ENCODE data around the gene MORN1.

MORN1 gene

DNA sequence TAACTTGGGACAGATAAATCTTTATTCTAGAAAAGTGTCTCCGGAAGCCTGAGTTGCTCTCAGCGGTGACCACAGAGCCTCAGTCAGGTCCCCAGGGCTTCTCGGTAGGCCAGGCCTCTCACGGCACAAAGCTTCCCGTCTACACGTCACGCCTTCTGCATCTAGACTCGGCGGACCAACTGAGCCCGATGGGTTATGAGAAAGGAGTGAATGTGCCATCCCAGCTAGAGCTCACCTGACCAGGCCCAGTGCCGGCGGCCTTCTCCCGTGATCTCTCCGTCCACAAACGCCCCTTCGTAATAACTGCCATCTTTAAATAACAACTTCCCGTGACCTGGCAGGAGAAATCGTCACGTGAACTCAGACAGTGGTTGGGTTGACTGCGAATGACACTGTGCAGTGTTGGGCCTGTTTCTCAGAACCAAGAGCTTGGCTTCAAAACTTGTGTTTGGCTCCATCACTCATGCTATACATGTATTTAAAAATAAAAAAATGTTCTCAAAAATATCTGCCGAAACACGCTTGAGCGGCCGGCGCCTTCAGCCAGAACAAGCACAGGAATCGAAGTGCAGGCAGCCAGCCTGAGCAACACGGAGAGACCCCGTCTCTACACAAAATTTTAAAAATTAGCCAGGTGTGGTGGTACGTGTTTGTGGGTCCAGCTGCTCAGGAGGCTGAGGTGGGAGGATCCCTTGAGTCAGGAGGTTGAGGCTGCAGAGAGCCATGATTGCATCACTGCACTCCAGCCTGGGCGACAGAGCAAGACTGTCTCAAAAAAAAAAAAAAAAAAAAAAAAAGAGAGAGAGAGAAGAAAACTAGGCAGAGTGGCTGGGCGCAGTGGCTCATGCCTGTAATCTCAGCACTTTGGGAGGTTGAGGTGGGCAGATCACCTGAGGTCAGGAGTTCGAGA lies 3.1 kb downstream of the MORN1 start:
- in situ Hi-C loops (cut with MboI; ENCODE audit: low sequenced_read_pairs) = no loop called here

DNA sequence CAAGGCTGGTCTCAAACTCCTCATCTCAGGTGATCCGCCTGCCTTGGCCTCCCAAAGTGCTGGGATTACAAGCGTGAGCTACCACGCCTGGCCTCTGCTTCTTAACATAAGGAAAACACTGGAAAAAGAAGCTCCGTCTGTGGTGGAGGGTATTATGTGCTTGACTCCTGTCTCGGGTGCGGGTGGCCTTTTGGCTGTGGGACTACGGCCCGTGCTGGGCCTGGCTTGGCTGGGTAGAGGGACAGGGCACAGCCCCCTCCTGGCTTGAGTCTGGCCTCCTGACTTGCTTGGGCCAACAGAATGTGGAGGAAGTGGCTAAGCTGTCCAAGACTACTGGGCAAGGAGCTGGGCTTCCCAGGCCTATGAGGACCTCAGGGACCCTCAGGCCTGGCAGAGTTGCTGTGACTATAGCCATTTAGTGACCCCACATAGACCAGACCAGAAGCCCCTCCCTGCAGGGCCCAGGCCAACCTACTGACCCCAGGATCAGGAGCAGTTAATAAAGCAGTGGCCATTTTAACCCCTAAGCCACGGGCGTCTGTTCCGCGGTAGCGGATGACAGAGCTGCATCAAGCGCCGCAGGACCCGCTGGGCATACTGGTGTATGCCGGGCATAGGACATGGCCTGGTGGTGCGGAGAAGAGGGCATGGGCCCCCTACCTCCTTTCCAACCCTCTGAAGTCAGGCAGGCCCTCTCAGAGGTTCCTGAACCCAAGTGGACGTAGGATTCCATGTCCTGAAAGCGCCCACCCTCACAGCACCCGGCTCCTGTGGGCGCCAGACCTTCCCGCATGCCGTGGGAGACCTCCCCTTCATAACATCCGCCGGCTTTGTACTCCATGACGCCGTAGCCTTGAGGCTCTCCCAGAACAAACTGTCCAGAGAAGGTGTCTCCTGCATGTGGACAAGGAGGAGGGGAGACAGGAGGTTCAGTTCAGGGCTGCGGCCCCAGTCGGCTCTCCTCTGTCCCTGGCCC lies 4.4 kb downstream of the MORN1 start:
- in situ Hi-C loops (cut with MboI; ENCODE audit: low sequenced_read_pairs) = no loop called here

DNA sequence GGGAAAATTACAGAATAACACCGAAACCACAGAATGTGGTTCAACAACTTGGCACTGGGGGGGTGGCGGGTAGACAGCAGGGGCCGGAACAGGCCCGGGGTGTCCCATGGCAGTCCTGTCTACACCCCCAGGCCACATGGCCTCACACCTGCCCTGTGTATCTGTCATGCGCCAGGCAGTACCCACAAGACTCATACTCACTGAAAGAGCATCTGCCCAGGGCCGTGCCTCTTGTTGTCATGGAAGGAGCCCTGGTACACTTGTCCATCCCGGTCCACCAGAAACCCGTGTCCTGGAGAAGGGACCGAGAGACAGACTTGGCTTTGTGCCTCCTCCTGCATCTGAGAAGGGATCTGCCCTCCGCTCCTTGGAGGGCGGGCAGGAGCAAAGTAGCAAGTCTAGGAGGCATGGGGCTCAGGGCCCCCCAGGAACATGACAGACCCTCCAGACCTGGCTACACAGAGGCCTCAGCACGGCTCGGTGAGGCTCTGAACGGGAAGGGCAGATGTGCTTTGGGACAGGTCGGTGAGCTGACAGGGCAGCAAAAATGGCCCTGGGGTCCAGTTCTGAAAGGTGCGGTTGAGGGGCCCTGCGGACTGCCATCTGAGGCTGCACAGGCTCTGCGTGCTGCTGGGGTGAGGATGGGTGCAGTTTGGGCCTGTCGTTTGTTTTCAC lies 5.6 kb downstream of the MORN1 start:
- in situ Hi-C loops (cut with MboI; ENCODE audit: low sequenced_read_pairs) = no loop called here

DNA sequence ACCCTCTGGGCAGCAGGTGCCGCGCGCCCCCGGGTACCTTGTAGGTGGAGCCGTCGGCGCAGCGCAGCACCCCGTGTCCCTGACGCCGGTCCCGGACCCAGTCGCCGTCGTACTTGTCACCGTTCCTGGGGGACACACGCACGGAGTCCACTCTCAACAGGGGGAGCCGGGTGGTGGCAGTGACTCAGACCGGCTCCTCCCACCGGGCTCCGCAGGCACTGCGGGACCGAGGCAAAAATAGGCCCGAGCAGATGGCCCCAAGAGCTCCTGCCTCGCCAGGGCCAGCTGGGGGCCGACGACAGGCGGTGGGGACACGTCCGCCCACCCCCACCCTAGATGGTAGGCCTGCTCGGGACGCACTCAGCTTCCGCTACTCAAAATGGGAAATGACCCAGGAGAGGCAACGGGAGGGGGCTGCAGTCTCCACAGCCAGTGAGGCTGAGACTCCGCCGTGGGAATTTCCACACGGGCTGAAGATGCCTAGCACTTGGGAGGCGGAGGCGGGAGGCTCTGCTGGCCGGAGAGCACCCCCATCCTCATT lies 6.3 kb downstream of the MORN1 start:
- in situ Hi-C loops (cut with MboI; ENCODE audit: low sequenced_read_pairs) = no loop called here

DNA sequence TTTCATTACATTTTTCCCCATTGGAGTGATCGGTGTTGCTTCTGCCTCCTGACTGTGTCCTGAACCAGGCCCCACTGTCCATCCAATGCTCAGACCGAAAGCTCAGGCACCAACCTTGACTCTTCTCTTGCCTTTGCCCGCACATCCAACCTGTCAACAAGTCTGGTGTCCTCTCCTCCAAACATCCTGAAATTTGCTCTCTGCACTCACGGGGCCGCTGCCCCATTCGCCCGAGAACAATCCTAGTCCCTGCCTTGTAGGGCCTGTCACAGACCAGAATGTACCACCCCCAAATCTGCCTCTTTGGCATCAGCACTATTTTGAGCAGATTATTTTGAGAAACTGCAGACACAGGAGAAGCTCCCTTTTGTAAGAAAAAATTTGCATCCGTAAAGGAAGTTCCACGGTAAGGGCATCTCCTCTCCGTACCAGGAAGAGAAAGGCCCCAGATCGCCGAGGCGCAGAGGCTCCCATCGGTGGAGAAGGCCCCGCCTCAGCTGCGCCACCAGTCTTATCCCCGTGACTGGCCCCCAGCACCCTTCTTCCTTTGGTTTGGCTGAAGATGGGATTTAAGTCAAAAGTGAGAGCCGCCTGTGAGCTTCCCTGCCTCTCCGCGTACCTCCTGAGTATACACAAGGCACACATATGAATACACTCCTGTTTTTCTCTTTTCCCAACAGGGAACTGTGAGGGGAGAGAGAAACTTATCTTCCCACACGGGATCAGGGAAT lies 7.1 kb downstream of the MORN1 start:
- in situ Hi-C loops (cut with MboI; ENCODE audit: low sequenced_read_pairs) = no loop called here

DNA sequence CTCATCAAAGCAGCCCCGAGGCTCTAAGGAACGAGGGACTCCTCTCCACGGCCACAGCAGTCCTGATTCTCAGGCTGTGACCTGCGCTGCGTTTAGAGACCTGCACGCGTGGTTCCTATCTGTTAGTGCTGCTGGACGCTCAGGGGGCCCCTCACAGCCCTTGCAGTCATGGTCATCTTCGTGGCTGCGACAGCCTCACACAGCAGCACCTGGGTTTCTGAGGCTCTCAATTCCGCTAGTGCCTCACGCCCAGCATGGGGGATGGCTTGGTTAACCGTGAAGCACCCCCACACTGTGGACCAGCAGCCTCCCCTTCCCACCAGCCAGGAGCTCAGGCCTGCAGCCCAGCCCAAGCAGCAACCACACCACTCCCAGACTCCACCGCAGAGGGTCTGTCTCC lies 7.8 kb downstream of the MORN1 start:
- in situ Hi-C loops (cut with MboI; ENCODE audit: low sequenced_read_pairs) = no loop called here

DNA sequence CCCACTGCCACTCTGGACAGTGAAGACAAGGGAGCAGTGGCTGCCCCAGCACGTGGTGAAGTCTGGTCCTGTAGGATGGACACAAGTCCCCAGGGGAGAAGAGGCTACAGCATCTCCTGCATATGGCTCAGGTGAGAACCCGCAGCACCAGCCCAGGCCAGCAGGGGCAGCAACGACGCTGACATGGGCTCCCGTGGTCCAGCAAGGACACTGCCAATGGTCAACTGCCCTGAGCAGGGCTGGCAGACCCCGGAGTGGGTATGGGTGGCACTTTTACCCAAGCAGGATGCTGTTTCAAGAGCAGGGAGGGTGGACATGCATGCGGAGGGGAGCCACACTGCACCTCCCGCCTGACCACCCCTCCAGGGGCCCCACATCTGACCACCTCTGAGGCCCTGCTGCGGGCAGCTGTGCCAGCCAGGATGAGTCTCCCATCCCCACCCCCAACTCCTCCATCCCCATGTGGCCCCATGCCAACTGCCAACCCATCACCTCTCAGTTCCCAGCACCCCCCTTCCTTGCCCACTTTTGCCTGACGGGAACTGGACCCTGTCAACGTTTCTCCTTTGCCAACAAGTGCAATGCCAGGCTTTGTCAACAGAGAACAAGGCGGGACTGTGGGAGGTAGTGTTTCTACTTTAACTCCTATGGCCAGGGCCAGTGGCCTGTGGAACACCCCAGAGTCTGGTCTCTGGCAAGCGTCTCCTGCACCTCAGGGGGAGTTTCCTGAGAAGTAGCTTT lies 8.6 kb downstream of the MORN1 start:
- in situ Hi-C loops (cut with MboI; ENCODE audit: low sequenced_read_pairs) = no loop called here

DNA sequence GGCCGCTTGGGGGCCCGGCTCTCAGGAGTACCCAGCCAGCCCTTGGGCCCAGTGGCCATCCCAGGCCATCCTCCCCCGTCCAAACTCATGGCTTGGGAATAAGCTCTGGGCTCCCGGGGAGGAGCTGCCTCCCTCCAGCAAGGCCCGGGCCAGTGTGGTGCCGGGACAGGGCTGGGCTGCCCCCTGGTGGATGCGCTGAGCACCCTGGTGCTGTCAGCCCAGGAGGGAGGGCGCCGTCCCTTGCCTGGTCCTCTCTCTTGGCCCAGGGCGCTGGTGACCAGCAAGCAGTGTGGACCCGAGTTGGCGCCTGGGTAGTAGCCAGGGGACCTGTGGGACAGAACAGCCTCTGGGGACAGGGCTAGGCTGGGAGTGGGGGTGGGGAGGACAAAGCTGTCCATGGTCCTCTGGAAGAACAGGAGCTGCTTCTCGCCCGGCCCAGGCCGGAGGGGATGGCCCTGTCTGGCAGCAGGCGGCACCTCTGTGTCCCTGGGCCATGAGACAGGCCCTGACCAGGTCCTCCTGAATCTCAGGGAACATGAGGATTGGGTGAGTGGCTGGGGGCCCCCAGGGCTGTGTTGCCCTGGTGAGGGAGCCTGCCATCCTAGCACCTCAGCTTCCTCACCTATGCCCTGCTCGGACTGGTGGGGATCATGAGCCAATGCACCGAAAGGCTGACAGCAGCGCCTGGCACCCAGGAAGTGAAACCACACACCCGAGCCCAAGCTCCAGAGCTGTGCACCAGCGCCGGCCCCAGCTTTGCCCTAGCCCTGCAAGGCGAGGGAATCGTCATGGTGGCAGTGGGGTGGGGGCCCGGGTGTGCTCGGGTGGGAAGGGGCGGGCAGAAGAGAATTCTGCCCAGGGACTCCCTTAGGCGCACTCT lies 9.4 kb downstream of the MORN1 start:
- in situ Hi-C loops (cut with MboI; ENCODE audit: low sequenced_read_pairs) = no loop called here

DNA sequence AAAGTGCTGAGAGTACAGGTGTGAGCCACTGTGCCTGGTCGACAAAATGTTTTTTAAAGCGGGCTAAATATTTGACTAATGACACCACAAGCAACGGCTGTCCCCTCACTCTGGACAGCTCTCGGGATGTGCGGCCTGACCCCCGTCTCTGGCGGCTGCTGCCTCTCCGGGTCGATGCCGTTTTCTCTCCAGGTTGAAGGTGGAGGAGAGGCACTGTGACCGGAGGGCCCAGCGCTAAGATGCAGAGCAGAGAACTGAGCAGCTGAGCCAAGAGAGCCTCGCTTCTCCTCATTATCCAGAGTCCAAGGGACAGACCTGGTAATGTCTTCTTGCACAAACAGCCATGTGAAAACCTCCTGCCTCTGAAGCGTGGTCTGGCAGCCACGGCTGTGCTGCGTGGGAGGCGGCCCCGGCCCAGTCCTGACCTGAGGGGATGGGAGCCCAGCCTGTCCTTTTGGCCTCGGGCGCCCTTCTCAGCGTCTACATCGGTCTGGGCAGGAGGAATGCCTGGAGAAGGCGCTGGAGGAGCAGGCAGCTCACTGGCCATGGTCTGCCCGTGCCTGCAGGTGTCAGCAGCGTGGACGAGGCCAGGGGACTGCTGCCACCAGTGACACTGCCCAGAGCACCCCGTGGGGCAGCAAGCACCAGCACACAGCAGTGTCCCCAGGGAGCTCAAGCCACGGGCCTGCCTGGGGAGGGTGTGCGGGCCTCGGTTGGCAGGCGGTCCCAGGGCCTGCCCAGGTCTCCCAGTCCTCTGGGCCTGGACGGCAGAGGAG lies 10.3 kb downstream of the MORN1 start:
- in situ Hi-C loops (cut with MboI; ENCODE audit: low sequenced_read_pairs) = no loop called here

DNA sequence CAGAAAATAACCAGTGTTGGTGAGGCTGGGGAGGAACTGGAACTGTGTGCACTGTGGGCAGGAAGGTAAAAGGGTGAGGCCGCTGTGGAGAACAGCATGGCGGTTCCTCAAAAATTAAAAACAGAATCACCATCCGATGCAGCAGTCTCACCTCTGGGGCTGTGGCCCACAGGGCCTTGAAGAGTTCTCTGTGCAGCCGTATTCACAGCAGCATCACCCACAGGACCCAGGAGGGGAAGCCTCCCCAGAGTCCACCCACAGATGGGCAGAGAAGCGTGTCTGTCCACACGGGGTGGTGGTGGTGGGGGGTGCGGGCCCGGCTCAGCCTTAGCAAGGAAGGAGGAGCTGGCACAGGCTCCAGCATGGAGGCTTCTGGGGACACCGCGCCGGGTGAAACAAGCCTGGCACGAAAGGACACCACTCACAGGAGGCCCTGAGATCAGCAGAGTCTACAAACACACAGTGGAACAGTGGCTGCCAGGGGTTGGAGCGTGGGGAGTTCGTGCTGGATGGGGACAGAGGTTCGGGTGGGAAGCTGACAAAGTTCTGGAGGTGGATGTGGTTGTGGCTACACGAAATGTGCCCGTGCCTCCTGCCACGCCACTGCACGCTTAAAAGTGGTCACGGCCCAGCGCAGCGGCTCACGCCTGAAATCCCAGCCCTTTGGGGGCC lies 11.5 kb downstream of the MORN1 start:
- in situ Hi-C loops (cut with MboI; ENCODE audit: low sequenced_read_pairs) = no loop called here

DNA sequence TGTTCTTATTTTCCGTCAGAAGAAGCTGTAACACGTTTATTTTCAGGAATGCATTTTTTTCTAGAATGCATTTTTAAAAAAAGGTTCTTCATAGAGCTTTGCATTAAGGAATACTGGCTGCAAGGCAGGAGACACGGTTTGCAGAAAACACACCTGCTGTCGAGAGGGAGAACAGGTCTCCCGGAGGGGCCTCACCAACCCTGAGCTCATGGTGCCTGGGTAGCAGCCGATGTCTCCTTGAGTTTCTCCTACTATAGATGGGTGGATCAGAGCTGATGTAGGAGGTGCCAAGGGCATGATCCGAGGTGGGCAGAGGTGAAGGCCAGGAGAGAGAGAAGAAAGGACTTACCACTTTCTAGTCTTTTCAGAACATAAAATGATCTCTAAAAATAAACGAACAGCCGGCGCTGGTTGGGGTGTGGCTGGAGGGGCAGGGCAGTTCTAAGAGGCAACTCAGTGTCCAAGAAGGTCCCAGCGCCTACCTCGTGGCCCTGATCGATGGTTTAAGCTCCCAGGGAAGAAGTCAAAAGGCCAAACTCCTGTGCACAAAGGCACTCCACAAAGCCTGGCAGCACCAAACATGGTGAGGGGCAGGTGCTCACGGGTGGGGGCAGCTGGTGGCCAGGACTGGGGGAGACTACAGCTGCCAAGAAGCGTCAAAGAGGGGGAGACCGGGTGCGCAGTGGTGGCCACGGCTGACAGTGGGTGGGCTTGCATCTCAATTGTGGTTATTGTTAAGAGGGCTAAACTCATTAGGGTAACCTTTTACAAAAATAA lies 12.2 kb downstream of the MORN1 start:
- in situ Hi-C loops (cut with MboI; ENCODE audit: low sequenced_read_pairs) = no loop called here

DNA sequence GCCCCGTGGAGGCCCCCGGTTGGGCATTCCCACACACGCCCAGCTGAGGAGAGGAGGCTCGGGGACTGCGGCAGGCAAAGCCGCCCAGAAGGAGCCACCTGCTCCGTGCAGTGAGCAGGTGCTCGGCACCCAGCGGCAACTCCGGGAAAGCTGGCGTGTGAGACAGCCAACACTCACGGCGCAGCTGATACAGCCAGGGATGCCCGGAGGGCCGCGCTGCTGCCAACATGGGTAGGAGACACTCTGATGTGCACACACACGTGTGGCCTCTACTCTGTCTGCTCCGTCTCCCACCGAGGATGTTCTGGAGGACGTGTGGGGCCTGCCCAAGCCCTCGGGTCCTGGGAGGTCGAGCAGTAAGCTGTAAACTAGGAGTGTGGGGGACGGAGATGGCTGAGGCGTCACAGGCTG lies 12.9 kb downstream of the MORN1 start:
- in situ Hi-C loops (cut with MboI; ENCODE audit: low sequenced_read_pairs) = no loop called here

DNA sequence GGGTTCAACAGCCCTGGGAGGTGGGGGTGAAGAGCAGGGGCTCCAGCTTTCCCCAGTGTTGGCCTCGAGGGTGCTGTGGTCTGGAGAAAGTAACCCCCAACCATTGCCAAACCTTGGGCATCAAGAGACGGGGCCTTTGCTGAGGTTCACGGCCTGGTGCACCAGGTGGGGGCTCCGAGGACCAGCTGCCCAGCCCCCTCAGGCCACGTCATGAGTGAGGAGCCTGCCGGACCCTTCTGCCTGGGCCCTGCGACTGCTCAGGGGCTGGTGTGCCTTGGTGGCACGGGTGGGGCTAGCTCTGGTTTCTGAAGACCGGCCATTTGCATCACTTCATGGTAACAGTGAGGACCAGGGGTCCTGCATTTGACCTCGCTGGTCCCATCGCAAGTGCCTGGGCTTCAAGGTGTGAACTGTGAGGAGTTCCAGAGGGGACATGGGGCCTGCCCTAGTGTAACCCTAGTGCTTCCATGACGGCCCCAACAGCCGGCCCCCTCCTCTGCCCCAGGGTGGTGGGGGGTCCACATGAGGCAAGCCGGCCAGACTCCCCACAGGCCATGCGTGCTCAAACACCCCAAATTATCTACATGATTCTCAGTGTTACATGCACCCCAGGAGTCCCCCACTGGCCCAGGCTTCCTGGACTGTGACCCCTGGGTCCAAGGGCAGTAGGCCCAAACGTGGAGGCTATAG lies 13.5 kb downstream of the MORN1 start:
- in situ Hi-C loops (cut with MboI; ENCODE audit: low sequenced_read_pairs) = no loop called here

DNA sequence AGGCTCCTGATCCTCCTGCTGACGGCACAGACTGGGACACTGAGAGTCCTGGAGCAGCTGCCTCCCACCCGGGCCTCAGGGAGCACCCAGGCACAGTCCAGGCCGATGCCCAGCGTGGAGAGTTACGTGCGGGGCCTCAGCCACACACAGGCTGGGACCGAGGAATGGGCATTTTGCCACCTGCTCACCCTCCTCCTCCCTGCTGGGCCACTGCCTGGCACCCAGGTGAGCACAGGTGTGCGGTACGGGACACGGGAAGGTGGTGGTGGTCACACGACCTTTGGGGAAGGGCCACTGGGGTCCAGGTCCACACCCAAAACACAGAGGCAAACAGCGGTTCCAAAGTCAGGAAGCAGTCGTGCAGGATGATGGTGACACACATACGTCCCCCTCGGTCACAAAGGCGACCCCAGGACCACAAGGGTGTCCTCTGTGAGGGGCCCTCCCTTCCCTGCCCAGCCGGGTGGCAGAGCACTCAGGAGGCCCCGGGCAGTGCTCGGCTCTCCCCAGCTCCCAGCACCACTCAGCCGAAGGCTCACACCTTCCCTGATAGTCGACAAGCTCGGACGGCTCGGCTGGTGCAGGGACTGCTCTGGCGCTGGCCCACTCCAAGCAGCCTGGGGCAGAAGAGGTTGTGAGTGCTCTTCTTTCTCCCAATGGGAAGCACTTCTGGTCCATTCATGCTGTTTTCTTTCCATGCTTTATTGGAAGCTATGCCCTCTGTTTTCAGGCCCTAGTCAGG lies 14.3 kb downstream of the MORN1 start:
- in situ Hi-C loops (cut with MboI; ENCODE audit: low sequenced_read_pairs) = no loop called here

DNA sequence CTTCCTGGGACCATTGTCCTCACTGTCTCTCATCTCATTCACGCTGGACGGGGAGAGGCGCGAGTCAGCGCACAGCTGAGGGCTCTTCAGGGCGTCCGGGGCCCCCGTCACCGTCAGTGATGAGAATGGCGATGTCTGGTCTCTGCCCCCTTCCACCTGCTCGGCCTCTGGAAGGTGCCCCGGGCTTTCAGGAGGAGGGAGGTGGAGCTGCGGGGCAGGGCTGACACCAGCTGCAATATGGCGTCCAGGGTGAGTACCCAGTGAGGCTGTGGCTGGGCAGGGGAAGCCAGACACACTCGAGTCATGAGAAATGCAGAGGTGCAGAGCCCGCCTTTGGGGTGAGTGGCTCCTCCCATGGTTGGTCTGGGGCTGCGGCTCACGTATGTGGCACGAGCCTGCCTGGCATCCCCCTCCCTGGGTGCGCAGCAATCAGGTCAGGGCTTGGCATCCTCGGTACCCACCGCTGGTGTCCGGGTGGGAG lies 15.1 kb downstream of the MORN1 start:
- in situ Hi-C loops (cut with MboI; ENCODE audit: low sequenced_read_pairs) = no loop called here
